T-helper 22 cell (primary cell): Measurements from ENCODE around the gene PRKD1.
"Not testable (repeated sequence)": the region's sequence is repeated elsewhere in the genome, so short reads cannot be mapped to it uniquely, and the experiment has no call there.

Source experiments
- DNase-seq: peaks from one replicate; pipeline ENCODE4 v3.0.0-alpha.2; 2020; ENCODE audit warnings: low read depth

Gene PRKD1

GRCh38 chr14:29798811-29799210 is 128.8 kb downstream of the PRKD1 start:
- no peak for DNase-seq

- no peak for DNase-seq
These were observed 129.5 kb downstream of the PRKD1 start for GRCh38 chr14:29798108-29798663.

GRCh38 chr14:29796853-29797252 is 130.8 kb downstream of the PRKD1 start:
- no peak for DNase-seq

GRCh38 chr14:29789475-29789874 is 138.2 kb downstream of the PRKD1 start:
- DNase-seq, result no peak

GRCh38 chr14:29788093-29788492 is 139.6 kb downstream of the PRKD1 start:
- DNase-seq, result no peak

GRCh38 chr14:29783556-29783955 is 144.1 kb downstream of the PRKD1 start:
- no peak for DNase-seq

GRCh38 chr14:29782041-29782440 is 145.6 kb downstream of the PRKD1 start:
- DNase-seq, result no peak

- not testable (repeated sequence) for DNase-seq
These were observed 150.5 kb downstream of the PRKD1 start for GRCh38 chr14:29777142-29777541.

- DNase-seq, result no peak
These were observed 153.7 kb downstream of the PRKD1 start for GRCh38 chr14:29773990-29774389.

GRCh38 chr14:29763342-29763858 is 164.2 kb downstream of the PRKD1 start:
- no peak for DNase-seq

GRCh38 chr14:29759521-29760340 is 167.9 kb downstream of the PRKD1 start:
- DNase-seq, result no peak

- DNase-seq, result no peak
These were observed 169.9 kb downstream of the PRKD1 start for GRCh38 chr14:29757711-29758233.

- DNase-seq, result no peak
These were observed 170.4 kb downstream of the PRKD1 start for GRCh38 chr14:29757188-29757680.

- no peak for DNase-seq
These were observed 171.6 kb downstream of the PRKD1 start for GRCh38 chr14:29756019-29756385.

GRCh38 chr14:29755311-29756018 is 172.2 kb downstream of the PRKD1 start:
- no peak for DNase-seq

GRCh38 chr14:29754134-29754533 is 173.5 kb downstream of the PRKD1 start:
- no peak for DNase-seq

GRCh38 chr14:29752221-29752923 is 175.3 kb downstream of the PRKD1 start:
- no peak for DNase-seq

- DNase-seq, result no peak
These were observed 177.8 kb downstream of the PRKD1 start for GRCh38 chr14:29749829-29750228.

- no peak for DNase-seq
These were observed 178.3 kb downstream of the PRKD1 start for GRCh38 chr14:29749327-29749726.

- DNase-seq, result no peak
These were observed 181.8 kb downstream of the PRKD1 start for GRCh38 chr14:29745863-29746262.

GRCh38 chr14:29743531-29743930 is 184.1 kb downstream of the PRKD1 start:
- no peak for DNase-seq

- DNase-seq, result no peak
These were observed 185.7 kb downstream of the PRKD1 start for GRCh38 chr14:29741909-29742401.
